BLaER1 (cell line): ENCODE data around the gene MIGA2.
A peak's percentile ranks its signal among the peaks of the same experiment; 100 is the strongest.

Source experiments
- H3K27ac ChIP-seq: shearing (Covaris generic); formaldehyde crosslinking; 2 replicates; pipeline ENCODE4 v1.8.1; 2022
- H3K27me3 ChIP-seq: shearing (Covaris generic); formaldehyde crosslinking; 2 replicates; pipeline ENCODE4 v1.8.1; 2022
- H3K36me3 ChIP-seq: shearing (Covaris generic); formaldehyde crosslinking; 2 replicates; pipeline ENCODE4 v1.8.1; 2022
- H3K4me1 ChIP-seq: shearing (Covaris generic); formaldehyde crosslinking; 2 replicates; pipeline ENCODE4 v1.8.1; 2022
- H3K4me2 ChIP-seq: shearing (Covaris generic); formaldehyde crosslinking; 2 replicates; pipeline ENCODE4 v1.8.1; 2022
- H3K4me3 ChIP-seq: shearing (Covaris generic); formaldehyde crosslinking; 2 replicates; pipeline ENCODE4 v1.8.1; 2022
- H3K9ac ChIP-seq: shearing (Covaris generic); formaldehyde crosslinking; 2 replicates; pipeline ENCODE4 v1.8.1; 2022
- H3K9me3 ChIP-seq: shearing (Covaris generic); formaldehyde crosslinking; 2 replicates; pipeline ENCODE4 v1.8.1; 2022
- H4K20me1 ChIP-seq: shearing (Covaris generic); formaldehyde crosslinking; 2 replicates; pipeline ENCODE4 v1.8.1; 2022
- Cebpa-rat ChIP-seq: shearing (Covaris generic); IDR thresholded peaks from 2 replicates; pipeline ENCODE4 v1.8.1; 2022

The MIGA2 gene

GRCh38 chr9:129005336-129005997, 31.0 kb upstream of the MIGA2 start:
- no peak for TF ChIP-seq Cebpa-rat
- peaks cover 99% of the 10 kb centered on the region for H3K36me3 ChIP-seq

GRCh38 chr9:129006328-129007034, 29.9 kb upstream of the MIGA2 start:
- peak overlapping the region; percentile 15; the same call in 1 of the 2 replicates for H3K9ac ChIP-seq
- no peak for TF ChIP-seq Cebpa-rat

More at GRCh38 chr9:129005336-129005997, 31.0 kb upstream of the MIGA2 start:
- no peak overlapping the region for H3K4me2 ChIP-seq
- H3K9me3 ChIP-seq, result no peaks in the 10 kb centered on the region
- no peak overlapping the region for H3K4me3 ChIP-seq
- H3K9ac ChIP-seq, result no peak overlapping the region
- peaks cover 37% of the 10 kb centered on the region; the same call in 1 of the 2 replicates for H4K20me1 ChIP-seq
- H3K27ac ChIP-seq, result no peak overlapping the region
- H3K4me1 ChIP-seq, result peaks cover 23% of the 10 kb centered on the region
- H3K27me3 ChIP-seq, result no peaks in the 10 kb centered on the region

GRCh38 chr9:129007035-129007765, 29.2 kb upstream of the MIGA2 start:
- peaks cover 99% of the 10 kb centered on the region for H3K36me3 ChIP-seq
- peaks cover 37% of the 10 kb centered on the region; the same call in 1 of the 2 replicates for H4K20me1 ChIP-seq
- peaks cover 36% of the 10 kb centered on the region for H3K4me1 ChIP-seq
- no peaks in the 10 kb centered on the region for H3K9me3 ChIP-seq
- H3K4me2 ChIP-seq, result peak overlapping the region; percentile 25; the same call in 1 of the 2 replicates
- H3K27ac ChIP-seq, result 0 out of 2 replicates have a peak overlapping the region, but pooled peaks have one; percentile 41
- no peak overlapping the region for H3K9ac ChIP-seq
- TF ChIP-seq Cebpa-rat, result no peak
- H3K4me3 ChIP-seq, result no peak overlapping the region
- no peaks in the 10 kb centered on the region for H3K27me3 ChIP-seq

More at GRCh38 chr9:129006328-129007034, 29.9 kb upstream of the MIGA2 start:
- Histone ChIP-seq H4K20me1 (peaks cover 37% of the 10 kb centered on the region; the same call in 1 of the 2 replicates), H3K4me2 (no peak overlapping the region), H3K27ac (no peak overlapping the region), H3K4me3 (no peak overlapping the region), H3K27me3 (no peaks in the 10 kb centered on the region), H3K9me3 (no peaks in the 10 kb centered on the region), H3K36me3 (peaks cover 99% of the 10 kb centered on the region), H3K4me1 (peaks cover 29% of the 10 kb centered on the region)

GRCh38 chr9:129007766-129008468, 28.5 kb upstream of the MIGA2 start:
- Histone ChIP-seq H3K27me3 (no peaks in the 10 kb centered on the region), H3K9me3 (no peaks in the 10 kb centered on the region), H3K4me3 (no peak overlapping the region), H3K36me3 (peaks cover 99% of the 10 kb centered on the region), H3K27ac (peak overlapping the region; percentile 41; the same call in 1 of the 2 replicates), H3K4me2 (peak overlapping the region; percentile 25), H3K4me1 (peaks cover 38% of the 10 kb centered on the region), H3K9ac (no peak overlapping the region), H4K20me1 (peaks cover 37% of the 10 kb centered on the region; the same call in 1 of the 2 replicates)
- TF ChIP-seq Cebpa-rat, result no peak

DNA sequence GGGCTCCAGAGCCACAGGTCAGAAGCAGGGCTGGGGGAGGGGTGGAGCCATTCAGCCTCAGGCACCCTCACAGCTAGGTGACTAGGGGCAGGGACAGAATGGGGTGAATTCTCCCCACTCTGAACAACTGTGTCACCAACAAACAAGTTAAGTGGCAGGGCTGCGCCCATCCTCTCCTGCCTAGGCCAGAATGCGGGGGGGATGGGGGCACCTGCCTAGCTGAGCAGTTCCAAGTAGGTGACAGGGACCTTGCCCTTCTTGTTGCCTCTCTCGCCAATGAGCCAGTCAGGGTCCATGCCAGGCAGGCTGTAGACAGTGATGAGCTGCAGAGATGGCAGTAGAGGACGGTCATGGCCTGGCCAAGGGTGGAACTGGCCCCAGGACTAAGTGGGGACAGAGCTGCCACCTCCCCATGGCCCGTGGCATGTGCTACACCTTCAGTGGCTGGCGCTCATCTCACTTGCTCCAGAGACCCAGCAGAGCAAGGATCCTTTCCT, 27.9 kb upstream of the MIGA2 start:
- peaks cover 38% of the 10 kb centered on the region for H3K4me1 ChIP-seq
- H4K20me1 ChIP-seq, result peaks cover 37% of the 10 kb centered on the region; the same call in 1 of the 2 replicates
- peak overlapping the region; percentile 41 for H3K27ac ChIP-seq
- no peaks in the 10 kb centered on the region for H3K27me3 ChIP-seq
- no peaks in the 10 kb centered on the region for H3K9me3 ChIP-seq
- peak overlapping the region; percentile 25 for H3K4me2 ChIP-seq
- TF ChIP-seq Cebpa-rat, result no peak
- no peak overlapping the region for H3K4me3 ChIP-seq
- H3K9ac ChIP-seq, result no peak overlapping the region
- peaks cover 99% of the 10 kb centered on the region for H3K36me3 ChIP-seq

DNA sequence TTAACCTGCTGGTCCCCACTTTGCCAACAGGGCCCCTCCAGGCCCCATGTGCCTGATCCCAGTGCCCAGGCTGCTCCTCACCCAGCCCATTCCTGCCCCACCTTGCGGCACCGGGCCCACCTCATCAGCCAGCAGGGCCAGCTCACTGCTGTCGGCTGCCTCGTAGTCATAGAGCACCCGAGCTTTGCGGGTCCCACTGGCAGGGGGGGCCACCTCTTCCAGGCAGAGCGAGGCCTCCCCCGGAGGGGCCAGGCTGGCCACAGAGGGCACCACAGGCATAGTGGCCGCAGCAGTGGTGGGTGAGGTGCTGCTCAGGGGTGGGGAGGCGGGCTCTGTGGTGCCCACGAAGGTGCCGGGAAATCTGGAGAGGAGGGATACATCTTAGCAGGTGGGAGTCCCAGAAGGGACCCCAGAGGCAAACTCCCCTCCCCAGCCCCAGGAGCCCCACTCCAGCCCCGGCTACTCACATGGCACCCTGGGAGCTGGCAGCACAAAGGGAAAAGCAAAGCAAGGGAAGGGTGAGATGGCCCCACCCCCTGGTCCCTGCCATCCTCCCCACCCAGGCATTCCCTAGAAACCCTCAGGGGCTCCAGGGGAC, 27.3 kb upstream of the MIGA2 start:
- peaks cover 99% of the 10 kb centered on the region for H3K36me3 ChIP-seq

GRCh38 chr9:129009584-129010141, 26.8 kb upstream of the MIGA2 start:
- Histone ChIP-seq H3K4me3 (no peak overlapping the region), H3K27me3 (no peaks in the 10 kb centered on the region), H3K9me3 (no peaks in the 10 kb centered on the region), H3K36me3 (peaks cover 99% of the 10 kb centered on the region), H3K9ac (no peak overlapping the region), H3K27ac (no peak overlapping the region), H3K4me2 (no peak overlapping the region), H4K20me1 (peaks cover 37% of the 10 kb centered on the region; the same call in 1 of the 2 replicates), H3K4me1 (peaks cover 38% of the 10 kb centered on the region)
- TF ChIP-seq Cebpa-rat, result no peak

More for the DNA sequence above, 27.3 kb upstream of the MIGA2 start:
- Histone ChIP-seq H4K20me1 (peaks cover 37% of the 10 kb centered on the region; the same call in 1 of the 2 replicates), H3K4me1 (peaks cover 38% of the 10 kb centered on the region), H3K27ac (no peak overlapping the region), H3K4me3 (no peak overlapping the region), H3K4me2 (peak overlapping the region; percentile 25), H3K27me3 (no peaks in the 10 kb centered on the region), H3K9me3 (no peaks in the 10 kb centered on the region), H3K9ac (no peak overlapping the region)
- TF ChIP-seq Cebpa-rat, result no peak

- H3K4me3 ChIP-seq, result no peak overlapping the region
- peaks cover 99% of the 10 kb centered on the region for H3K36me3 ChIP-seq
Observed at GRCh38 chr9:129010267-129010975, 26.0 kb upstream of the MIGA2 start.

More at GRCh38 chr9:129010267-129010975, 26.0 kb upstream of the MIGA2 start:
- no peaks in the 10 kb centered on the region for H3K9me3 ChIP-seq
- H3K27ac ChIP-seq, result no peak overlapping the region
- TF ChIP-seq Cebpa-rat, result no peak
- H3K27me3 ChIP-seq, result no peaks in the 10 kb centered on the region
- H4K20me1 ChIP-seq, result peaks cover 32% of the 10 kb centered on the region; the same call in 1 of the 2 replicates
- H3K4me2 ChIP-seq, result no peak overlapping the region
- peaks cover 38% of the 10 kb centered on the region for H3K4me1 ChIP-seq
- H3K9ac ChIP-seq, result no peak overlapping the region
